Iris pigment epithelial cell (primary cell): ENCODE results near the gene PGAP3.

Experiments
- DNase-seq: peaks from one replicate; pipeline ENCODE4 v3.0.0-alpha.2; 2011; ENCODE audit warnings: low read depth

PGAP3 gene

DNA sequence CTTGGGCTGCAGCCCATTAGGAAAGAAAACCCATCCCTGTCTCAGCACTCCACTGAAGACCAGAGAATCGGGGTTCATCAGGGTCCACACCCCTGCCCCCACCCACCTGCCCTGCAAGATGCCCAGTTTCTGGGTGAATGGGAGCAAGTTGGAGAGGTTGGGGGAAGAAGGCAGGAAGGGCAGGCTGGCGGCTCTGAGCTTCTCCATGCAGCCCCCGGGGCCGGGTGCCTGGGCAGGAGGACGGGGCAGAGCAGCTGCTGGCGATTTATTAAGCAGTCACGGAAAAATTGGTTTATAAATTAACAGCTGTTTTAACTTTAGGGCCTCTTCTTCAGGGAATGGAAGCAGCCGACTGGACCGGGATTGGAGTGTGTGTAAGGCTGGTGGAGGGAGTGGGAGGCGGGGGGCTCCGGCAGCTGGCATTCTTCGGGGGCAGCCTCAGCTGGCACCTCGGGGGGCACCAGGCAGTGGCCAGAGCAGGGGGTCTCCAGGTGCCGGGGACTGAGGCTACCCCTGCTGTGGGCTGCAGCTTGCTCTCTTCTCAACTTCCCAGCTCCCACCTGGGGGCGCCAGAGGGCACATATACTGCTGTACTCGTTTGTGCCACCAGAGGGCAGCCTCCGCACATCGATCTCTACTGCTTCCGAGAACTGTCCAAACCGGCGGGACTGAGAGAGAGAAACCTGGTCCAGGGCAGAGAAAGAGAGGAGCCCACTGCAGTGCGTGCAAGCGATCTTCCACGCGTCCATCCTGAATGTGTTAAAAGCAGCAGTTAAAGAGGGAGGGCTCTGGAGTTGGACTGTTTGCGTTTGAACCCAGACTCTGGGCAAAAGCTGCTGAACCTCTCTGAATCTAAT is 66.1 kb downstream of the PGAP3 start:
- peak; percentile 62 for DNase-seq
